HCT116 (cell line): Measurements from ENCODE around the gene PTPMT1. TPM values are rescaled to one million over a fixed set of nuclear protein-coding genes. Genes with fewer than 3 reads are reported as not detected.

Experiments
- ATAC-seq: fragments of 200-7000 bp; cut with Tn5 transposase; 2 replicates; pipeline ENCODE4 v1.9.1; 2020; ENCODE audit warnings: mild to moderate bottlenecking, moderate library complexity
- BruUV-seq: library from RNA; stranded (reverse); fragments of 400-500 nt; replicated peaks from 2 replicates; lab custom pipeline; 2021; lab: Mats Ljungman, UMichigan
- CTCF ChIA-PET: fragments of 300-600 bp; sonication (Branson Sonifier 250); formaldehyde crosslinking; loops from one replicate; lab custom pipeline; 2021; ENCODE audit warnings: antibody characterized with exemption; lab: Charles Lee
- POLR2A ChIA-PET: fragments of 300-600, 350-600 bp; sonication (Branson Sonifier 250); formaldehyde crosslinking; loops from one replicate; lab custom pipeline; 2021; ENCODE audit warnings: antibody characterized with exemption; lab: Charles Lee
- RAD21 ChIA-PET, 2 experiments: fragments of 300-600 bp; sonication (Branson Sonifier 250); formaldehyde crosslinking; loops; one replicate each; lab custom pipeline; 2023; ENCODE audit warnings: low total read pairs in 2 of 2; ENCODE audit not compliant: uncharacterized antibody in 2 of 2, unreplicated experiment in 2 of 2, low non-redundant PET in 1 of 2; lab: Charles Lee
- DNase-seq: peaks from one replicate; pipeline ENCODE4 v3.0.0-alpha.2; 2010; ENCODE audit warnings: low read depth, low spot score
- H2AFZ ChIP-seq: fragments of 200-600 bp; shearing (Covaris generic), sonication (generic); 2 replicates; pipeline ENCODE4 v1.6.1; 2017; ENCODE audit warnings: low read depth, mixed run types, mixed read lengths, antibody characterized with exemption, low read length; ENCODE audit not compliant: poor library complexity, severe bottlenecking
- H3K27ac ChIP-seq: 2 replicates; pipeline ENCODE4 v1.5.1; 2012; ENCODE audit warnings: low read depth, low read length
- H3K27me3 ChIP-seq: fragments of 200-600 bp; sonication (generic); 2 replicates; pipeline ENCODE4 v1.6.1; 2016; ENCODE audit warnings: mixed run types, low read length, mixed read lengths; ENCODE audit not compliant: insufficient read depth
- H3K36me3 ChIP-seq, 2 experiments: fragments of 200-500 bp in 1 of 2; fragments of 200-600 bp in 1 of 2; sonication (Bioruptor generic) in 1 of 2; sonication (generic) in 1 of 2; 2 replicates each; pipeline versions ENCODE4 v1.5.1 to v1.6.1; 2014 to 2016; ENCODE audit warnings: low read length in 2 of 2, inconsistent platforms in 1 of 2, mixed read lengths in 1 of 2, mixed run types in 1 of 2; ENCODE audit not compliant: insufficient read depth in 2 of 2, control insufficient read depth in 1 of 2
- H3K4me1 ChIP-seq, 2 experiments: fragments of 200-600 bp in 1 of 2; sonication (generic) in 1 of 2; 2 replicates each; pipeline versions ENCODE4 v1.5.1 to v1.6.1; 2012 to 2017; ENCODE audit warnings: low read length in 2 of 2, inconsistent platforms in 1 of 2, mild to moderate bottlenecking in 1 of 2, mixed read lengths in 1 of 2, mixed run types in 1 of 2, moderate library complexity in 1 of 2; ENCODE audit not compliant: insufficient read depth in 2 of 2, control insufficient read depth in 1 of 2
- H3K4me2 ChIP-seq: fragments of 200-600 bp; sonication (generic); 2 replicates; pipeline ENCODE4 v1.6.1; 2017; ENCODE audit warnings: mixed run types, low read length, mixed read lengths
- H3K4me3 ChIP-seq, 2 experiments: fragments of 200-600 bp in 1 of 2; sonication (generic) in 1 of 2; replicated peaks in 1 of 2; 2 replicates each; pipeline ENCODE4 v1.5.1; 2011 to 2016; ENCODE audit warnings: low read length in 2 of 2, control low read depth in 1 of 2, low read depth in 1 of 2, mild to moderate bottlenecking in 1 of 2, mixed read lengths in 1 of 2, mixed run types in 1 of 2
- H3K79me2 ChIP-seq: fragments of 200-600 bp; sonication (generic); 2 replicates; pipeline ENCODE4 v1.6.1; 2017; ENCODE audit warnings: mild to moderate bottlenecking, mixed run types, low read length, moderate library complexity, mixed read lengths; ENCODE audit not compliant: insufficient read depth
- H3K9ac ChIP-seq: fragments of 200-600 bp; sonication (generic); 2 replicates; pipeline ENCODE4 v1.6.1; 2016; ENCODE audit warnings: low read length, mixed read lengths
- H3K9me2 ChIP-seq: fragments of 200-600 bp; sonication (generic), shearing (Covaris generic); 2 replicates; pipeline ENCODE4 v1.6.1; 2017; ENCODE audit warnings: mixed run types, mild to moderate bottlenecking, moderate library complexity; ENCODE audit not compliant: insufficient read depth
- H3K9me3 ChIP-seq, 2 experiments: fragments of 200-500 bp in 1 of 2; fragments of 200-600 bp in 1 of 2; sonication (Bioruptor generic) in 1 of 2; sonication (generic) in 1 of 2; 2 replicates each; pipeline ENCODE4 v1.6.1; 2014 to 2017; ENCODE audit warnings: low read length in 2 of 2, mixed read lengths in 2 of 2, inconsistent platforms in 1 of 2, low read depth in 1 of 2, mild to moderate bottlenecking in 1 of 2, mixed run types in 1 of 2, moderate library complexity in 1 of 2; ENCODE audit not compliant: control insufficient read depth in 1 of 2, insufficient read depth in 1 of 2
- H4K20me1 ChIP-seq: fragments of 200-600 bp; sonication (generic), shearing (Covaris generic); 2 replicates; pipeline ENCODE4 v1.6.1; 2017; ENCODE audit warnings: mixed run types, mild to moderate bottlenecking, moderate library complexity; ENCODE audit not compliant: insufficient read depth
- CBX3 ChIP-seq: IDR thresholded peaks from 2 replicates; pipeline ENCODE4 v1.6.1; 2012; ENCODE audit warnings: low read depth
- CEBPB ChIP-seq: IDR thresholded peaks from 2 replicates; pipeline ENCODE4 v1.6.1; 2012; ENCODE audit warnings: low read depth
- EZH2 ChIP-seq: fragments of 200-600 bp; sonication (generic); IDR thresholded peaks from 2 replicates; pipeline ENCODE4 v1.6.1; 2017; ENCODE audit warnings: antibody characterized with exemption, mixed run types
- EZH2phosphoT487 ChIP-seq: fragments of 200-600 bp; IDR thresholded peaks from 2 replicates; pipeline ENCODE4 v1.6.1; 2018; ENCODE audit warnings: antibody characterized with exemption, borderline replicate concordance
- FOSL1 ChIP-seq: IDR thresholded peaks from 2 replicates; pipeline ENCODE4 v1.6.1; 2012; ENCODE audit warnings: low read depth
- MAX ChIP-seq: IDR thresholded peaks from 2 replicates; pipeline ENCODE4 v1.6.1; 2012
- POLR2A ChIP-seq: IDR thresholded peaks from 2 replicates; pipeline ENCODE4 v1.7.0; 2011; ENCODE audit warnings: borderline replicate concordance; ENCODE audit not compliant: insufficient read depth, insufficient read length; ENCODE audit errors: extremely low read depth
- POLR2AphosphoS5 ChIP-seq: IDR thresholded peaks from 2 replicates; pipeline ENCODE4 v1.6.1; 2011; ENCODE audit warnings: mild to moderate bottlenecking, low read depth, low read length, moderate library complexity
- RAD21 ChIP-seq: IDR thresholded peaks from 2 replicates; pipeline ENCODE4 v1.6.1; 2012; ENCODE audit warnings: low read depth, mild to moderate bottlenecking
- SIN3A ChIP-seq: IDR thresholded peaks from 2 replicates; pipeline ENCODE4 v1.6.1; 2012; ENCODE audit warnings: low read depth
- SP1 ChIP-seq: IDR thresholded peaks from 2 replicates; pipeline ENCODE4 v1.6.1; 2012; ENCODE audit warnings: low read depth
- SRF ChIP-seq: IDR thresholded peaks from 2 replicates; pipeline ENCODE4 v1.6.1; 2012; ENCODE audit warnings: low read depth
- TCF7L2 ChIP-seq: IDR thresholded peaks from 2 replicates; pipeline ENCODE4 v1.7.0; 2011; ENCODE audit warnings: borderline replicate concordance, inconsistent platforms; ENCODE audit not compliant: insufficient read depth, insufficient read length; ENCODE audit errors: extremely low read depth
- YY1 ChIP-seq: IDR thresholded peaks from 2 replicates; pipeline ENCODE4 v1.6.1; 2011; ENCODE audit warnings: low read length, low read depth, moderate library complexity, mild to moderate bottlenecking; ENCODE audit not compliant: insufficient replicate concordance; ENCODE audit errors: extremely low read depth
- ZFX ChIP-seq: fragments of 450-650 bp; IDR thresholded peaks from 2 replicates; pipeline ENCODE4 v1.6.1; 2017
- ZNF274 ChIP-seq: fragments of 200-500 bp; sonication (Bioruptor generic); IDR thresholded peaks from 2 replicates; pipeline ENCODE4 v1.6.1; 2014; ENCODE audit warnings: mild to moderate bottlenecking, low read depth, low read length, inconsistent platforms
- intact Hi-C: fragments of 100-400 bp; cut with micrococcal nuclease; formaldehyde crosslinking; loops from 2 replicates; pipeline ENCODE4 v1.10.0; 2022
- total RNA-seq: library from RNA; stranded (reverse); gene quantifications from one replicate; pipeline ENCODE4 v1.2.1, GENCODE V29; 2021; ENCODE audit not compliant: unreplicated experiment
- TF ChIP-seq, protein P1 (sequence below), 3 experiments: fragments of 200-600 bp in 1 of 3; sonication (generic) in 1 of 3; IDR thresholded peaks in 2 of 3; conservative IDR thresholded peaks in 1 of 3; 2 replicates each; pipeline ENCODE4 v1.5.1; 2012 to 2017; ENCODE audit warnings: low read depth in 2 of 3, low read length in 2 of 3, antibody characterized with exemption in 1 of 3, borderline replicate concordance in 1 of 3, control low read depth in 1 of 3, mild to moderate bottlenecking in 1 of 3, mixed read lengths in 1 of 3, mixed run types in 1 of 3, moderate library complexity in 1 of 3; ENCODE audit not compliant: insufficient read depth in 1 of 3
- TF ChIP-seq, protein P2 (sequence below): IDR thresholded peaks from 2 replicates; pipeline ENCODE4 v1.6.1; 2011; ENCODE audit warnings: mild to moderate bottlenecking, low read length, moderate library complexity; ENCODE audit not compliant: insufficient replicate concordance; ENCODE audit errors: extremely low read depth
- TF ChIP-seq, protein P3 (sequence below): IDR thresholded peaks from 2 replicates; pipeline ENCODE4 v1.6.1; 2012

PTPMT1 gene
- total RNA-seq, 1 experiment from 2014 or later = 71.6 TPM

DNA sequence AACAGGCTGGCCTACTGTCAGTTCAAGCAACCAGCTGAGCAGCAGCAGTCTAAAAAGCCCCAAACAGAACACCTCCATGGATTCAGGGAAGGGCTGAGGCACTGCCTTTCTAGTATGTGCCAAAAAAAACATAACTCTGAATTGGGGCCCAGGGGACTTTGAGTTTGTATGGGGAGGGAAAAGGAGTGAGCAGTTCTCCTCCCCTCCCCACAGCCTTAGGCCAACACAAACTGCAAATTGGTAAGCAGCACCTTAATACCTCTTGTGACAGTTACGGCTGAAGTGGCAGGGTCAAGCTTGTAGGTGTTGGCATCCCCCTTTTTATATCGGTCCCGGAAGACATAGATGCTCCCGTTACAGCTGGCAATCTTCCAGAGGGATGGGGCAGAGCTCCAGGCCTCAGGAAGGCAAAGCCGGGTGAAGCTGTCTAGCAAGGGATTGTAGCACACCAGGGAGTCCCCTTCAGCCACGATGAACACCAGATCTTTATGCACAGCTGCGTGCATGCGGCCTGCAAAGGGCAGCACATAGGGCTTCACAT lies 7.4 kb downstream of the PTPMT1 start:
- H3K27me3 ChIP-seq = no peaks in the 10 kb centered on the region
- H3K9me2 ChIP-seq = no peaks in the 10 kb centered on the region
- no peaks in the 10 kb centered on the region for H3K9me3 ChIP-seq
- POLR2A ChIA-PET = no interaction called here
- CTCF ChIA-PET = no interaction called here
- RAD21 ChIA-PET = no interaction called here
- H3K9ac ChIP-seq = no peak overlapping the region
- ATAC-seq (no peak), DNase-seq (no peak)
- intact Hi-C loops = no loop called here
- no peaks in the 10 kb centered on the region for H4K20me1 ChIP-seq
- H2AFZ ChIP-seq = no peak overlapping the region
- TF ChIP-seq SIN3A (no peak), EZH2phosphoT487 (no peak), YY1 (no peak), CEBPB (no peak), ZNF274 (no peak), SRF (no peak), ZFX (no peak), FOSL1 (no peak), SP1 (no peak), POLR2AphosphoS5 (no peak), RAD21 (no peak), CBX3 (no peak), TCF7L2 (no peak), MAX (no peak), POLR2A (no peak), EZH2 (no peak)
- TF ChIP-seq, protein P1, sequence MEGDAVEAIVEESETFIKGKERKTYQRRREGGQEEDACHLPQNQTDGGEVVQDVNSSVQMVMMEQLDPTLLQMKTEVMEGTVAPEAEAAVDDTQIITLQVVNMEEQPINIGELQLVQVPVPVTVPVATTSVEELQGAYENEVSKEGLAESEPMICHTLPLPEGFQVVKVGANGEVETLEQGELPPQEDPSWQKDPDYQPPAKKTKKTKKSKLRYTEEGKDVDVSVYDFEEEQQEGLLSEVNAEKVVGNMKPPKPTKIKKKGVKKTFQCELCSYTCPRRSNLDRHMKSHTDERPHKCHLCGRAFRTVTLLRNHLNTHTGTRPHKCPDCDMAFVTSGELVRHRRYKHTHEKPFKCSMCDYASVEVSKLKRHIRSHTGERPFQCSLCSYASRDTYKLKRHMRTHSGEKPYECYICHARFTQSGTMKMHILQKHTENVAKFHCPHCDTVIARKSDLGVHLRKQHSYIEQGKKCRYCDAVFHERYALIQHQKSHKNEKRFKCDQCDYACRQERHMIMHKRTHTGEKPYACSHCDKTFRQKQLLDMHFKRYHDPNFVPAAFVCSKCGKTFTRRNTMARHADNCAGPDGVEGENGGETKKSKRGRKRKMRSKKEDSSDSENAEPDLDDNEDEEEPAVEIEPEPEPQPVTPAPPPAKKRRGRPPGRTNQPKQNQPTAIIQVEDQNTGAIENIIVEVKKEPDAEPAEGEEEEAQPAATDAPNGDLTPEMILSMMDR (IDR thresholded peaks at IDR 0.05 in 2 of 3, conservative IDR thresholded peaks at IDR 0.05 in 1 of 3; ENCODE audit: borderline replicate concordance in 1 of 3, insufficient read depth in 1 of 3, low read depth in 2 of 3, low read length in 2 of 3) = no peak
- TF ChIP-seq, protein P2, sequence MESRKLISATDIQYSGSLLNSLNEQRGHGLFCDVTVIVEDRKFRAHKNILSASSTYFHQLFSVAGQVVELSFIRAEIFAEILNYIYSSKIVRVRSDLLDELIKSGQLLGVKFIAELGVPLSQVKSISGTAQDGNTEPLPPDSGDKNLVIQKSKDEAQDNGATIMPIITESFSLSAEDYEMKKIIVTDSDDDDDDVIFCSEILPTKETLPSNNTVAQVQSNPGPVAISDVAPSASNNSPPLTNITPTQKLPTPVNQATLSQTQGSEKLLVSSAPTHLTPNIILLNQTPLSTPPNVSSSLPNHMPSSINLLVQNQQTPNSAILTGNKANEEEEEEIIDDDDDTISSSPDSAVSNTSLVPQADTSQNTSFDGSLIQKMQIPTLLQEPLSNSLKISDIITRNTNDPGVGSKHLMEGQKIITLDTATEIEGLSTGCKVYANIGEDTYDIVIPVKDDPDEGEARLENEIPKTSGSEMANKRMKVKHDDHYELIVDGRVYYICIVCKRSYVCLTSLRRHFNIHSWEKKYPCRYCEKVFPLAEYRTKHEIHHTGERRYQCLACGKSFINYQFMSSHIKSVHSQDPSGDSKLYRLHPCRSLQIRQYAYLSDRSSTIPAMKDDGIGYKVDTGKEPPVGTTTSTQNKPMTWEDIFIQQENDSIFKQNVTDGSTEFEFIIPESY = no peak
- TF ChIP-seq, protein P3, sequence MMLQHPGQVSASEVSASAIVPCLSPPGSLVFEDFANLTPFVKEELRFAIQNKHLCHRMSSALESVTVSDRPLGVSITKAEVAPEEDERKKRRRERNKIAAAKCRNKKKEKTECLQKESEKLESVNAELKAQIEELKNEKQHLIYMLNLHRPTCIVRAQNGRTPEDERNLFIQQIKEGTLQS = no peak
- H3K27ac ChIP-seq = no peak overlapping the region
- H3K79me2 ChIP-seq = peaks cover 77% of the 10 kb centered on the region
- H3K4me1 ChIP-seq = peaks cover 2 to 9% of the 10 kb centered on the region in 2 experiments
- H3K4me3 ChIP-seq = no peak overlapping the region
- no TSS peak for BruUV-seq
- H3K36me3 ChIP-seq = peaks cover 43 to 53% of the 10 kb centered on the region in 2 experiments; a peak in 3 of 4 replicates
- no peak overlapping the region for H3K4me2 ChIP-seq
